Esophagus muscularis mucosa (tissue), 4 donors: Measurements from ENCODE around the gene EPB42. TPM values are rescaled to one million over a fixed set of nuclear protein-coding genes. Genes with fewer than 3 reads are reported as not detected.

Source experiments
- DNase-seq: peaks from one replicate; pipeline ENCODE4 v3.0.0-alpha.2; 2017; ENCODE audit errors: extremely low spot score
- H3K27ac ChIP-seq, 4 donors: fragments of 200-600 bp; sonication (generic); replicated peaks in 1 of 4; 1 replicate in 3 of 4; 2 replicates in 1 of 4; pipeline ENCODE4 v1.5.1; 2016 to 2019; ENCODE audit warnings: mild to moderate bottlenecking in 1 of 4
- H3K27me3 ChIP-seq, 4 donors: fragments of 200-600 bp; sonication (generic); one replicate each; pipeline versions ENCODE4 v1.5.1 to v1.6.0; 2016 to 2019
- H3K36me3 ChIP-seq, 4 donors: fragments of 200-600 bp; sonication (generic); one replicate each; pipeline ENCODE4 v1.5.1; 2016 to 2019
- H3K4me1 ChIP-seq, 4 donors: fragments of 200-600 bp; sonication (generic); one replicate each; pipeline ENCODE4 v1.5.1; 2016 to 2019
- H3K4me3 ChIP-seq, 4 donors: fragments of 200-600 bp; sonication (generic); 1 replicate in 2 of 4; 2 replicates in 2 of 4; pipeline ENCODE4 v1.5.1; 2016 to 2019; ENCODE audit warnings: mild to moderate bottlenecking in 4 of 4, moderate library complexity in 1 of 4
- H3K9me3 ChIP-seq, 4 donors: fragments of 200-600 bp; sonication (generic); 1 replicate in 3 of 4; 2 replicates in 1 of 4; pipeline ENCODE4 v1.5.1; 2016 to 2019
- CTCF ChIP-seq, 3 experiments: fragments of 200-600 bp in 2 of 3; fragments of 450-650 bp in 1 of 3; sonication (generic) in 2 of 3; IDR thresholded peaks; one replicate each; pipeline ENCODE4 v1.5.1; 2017 to 2019; ENCODE audit warnings: antibody characterized with exemption in 3 of 3, mild to moderate bottlenecking in 2 of 3, moderate library complexity in 1 of 3
- EP300 ChIP-seq: sonication (generic); formaldehyde crosslinking; IDR thresholded peaks from one replicate; pipeline ENCODE4 v1.6.1; 2017; ENCODE audit warnings: antibody characterized with exemption
- POLR2A ChIP-seq: fragments of 450-650 bp; IDR thresholded peaks from one replicate; pipeline ENCODE4 v1.6.1; 2017; ENCODE audit warnings: antibody characterized with exemption, moderate library complexity, mild to moderate bottlenecking, low read depth
- POLR2AphosphoS5 ChIP-seq, 2 donors: sonication (generic); formaldehyde crosslinking; IDR thresholded peaks; one replicate each; pipeline ENCODE4 v1.6.1; 2017; ENCODE audit warnings: antibody characterized with exemption in 2 of 2
- WGBS: methylation state at CpG from one replicate; pipeline ENCODE4 v1.1.5; 2018; 5-methylcytosine and 5-hydroxymethylcytosine counted together
- intact Hi-C: fragments of 100-400 bp; cut with DNase I; formaldehyde crosslinking; loops from one replicate; pipeline ENCODE4 v1.15.1; 2023
- total RNA-seq, 4 donors: library from RNA; depleted of rRNA; stranded (reverse); fragments of >200 nt; gene quantifications; one replicate each; pipeline versions ENCODE4 v1.1.0 to v1.2.1, GENCODE V29; 2016

Gene EPB42
- total RNA-seq, 4 donors from 2014 or later, result 0.33 TPM; not detected in 3

GRCh38 chr15:43255376-43255775 lies 34.6 kb upstream of the EPB42 start:
- TF ChIP-seq CTCF (IDR thresholded peaks at IDR 0.05), result no peak
- no peak for TF ChIP-seq EP300
- TF ChIP-seq POLR2AphosphoS5 (IDR thresholded peaks at IDR 0.05), result no peak
- no peak for TF ChIP-seq POLR2A
- Histone ChIP-seq H3K9me3 (no peaks in the 10 kb centered on the region), H3K27me3 (peaks cover 0 to 6% (median 0%) of the 10 kb centered on the region in 4 donors), H3K27ac (no peak overlapping the region), H3K4me3 (no peak overlapping the region), H3K36me3 (no peaks in the 10 kb centered on the region), H3K4me1 (no peaks in the 10 kb centered on the region)
- intact Hi-C loops, result no loop called here
- no peak for DNase-seq
- WGBS, result 70% methylated on average over 2 of the region's 2 CpGs

- no peak for DNase-seq
- TF ChIP-seq POLR2A (no peak), CTCF (IDR thresholded peaks at IDR 0.05) (no peak), EP300 (no peak), POLR2AphosphoS5 (IDR thresholded peaks at IDR 0.05) (no peak)
- 63% methylated on average over 14 of the region's 15 CpGs for WGBS
Measured at GRCh38 chr15:43253431-43254403, 32.9 kb upstream of the EPB42 start.

GRCh38 chr15:43251871-43252250 lies 31.0 kb upstream of the EPB42 start:
- no peak for DNase-seq
- no peak overlapping the region for H3K27ac ChIP-seq
- intact Hi-C loops, result no loop called here

More at GRCh38 chr15:43253431-43254403, 32.9 kb upstream of the EPB42 start:
- H3K4me3 ChIP-seq, result no peak overlapping the region
- H3K4me1 ChIP-seq, result no peaks in the 10 kb centered on the region
- H3K36me3 ChIP-seq, result no peaks in the 10 kb centered on the region
- H3K27ac ChIP-seq, result no peak overlapping the region
- intact Hi-C loops, result no loop called here
- H3K27me3 ChIP-seq, result peaks cover 0 to 6% (median 0%) of the 10 kb centered on the region in 4 donors
- H3K9me3 ChIP-seq, result no peaks in the 10 kb centered on the region

GRCh38 chr15:43251185-43251870 lies 30.5 kb upstream of the EPB42 start:
- WGBS, result 88% methylated on average over 8 of the region's 8 CpGs

More at GRCh38 chr15:43251871-43252250, 31.0 kb upstream of the EPB42 start:
- no peaks in the 10 kb centered on the region for H3K4me1 ChIP-seq
- TF ChIP-seq EP300 (no peak), POLR2A (no peak), POLR2AphosphoS5 (IDR thresholded peaks at IDR 0.05) (no peak), CTCF (IDR thresholded peaks at IDR 0.05) (no peak)
- no peak overlapping the region for H3K4me3 ChIP-seq
- peaks cover 0 to 6% (median 0%) of the 10 kb centered on the region in 4 donors for H3K27me3 ChIP-seq
- 86% methylated on average over 4 of the region's 4 CpGs for WGBS
- H3K36me3 ChIP-seq, result no peaks in the 10 kb centered on the region
- no peaks in the 10 kb centered on the region for H3K9me3 ChIP-seq

More at GRCh38 chr15:43251185-43251870, 30.5 kb upstream of the EPB42 start:
- Histone ChIP-seq H3K36me3 (no peaks in the 10 kb centered on the region), H3K27ac (no peak overlapping the region), H3K4me1 (no peaks in the 10 kb centered on the region), H3K9me3 (no peaks in the 10 kb centered on the region), H3K4me3 (no peak overlapping the region), H3K27me3 (peaks cover 0 to 6% (median 0%) of the 10 kb centered on the region in 4 donors)
- intact Hi-C loops, result no loop called here
- no peak for DNase-seq
- TF ChIP-seq CTCF (IDR thresholded peaks at IDR 0.05) (no peak), POLR2A (no peak)
